Measurements from ENCODE around the gene STK10. TPM values are rescaled to one million over a fixed set of nuclear protein-coding genes. Genes with fewer than 3 reads are reported as not detected.

The STK10 gene
- total and polyA plus RNA-seq, 9 of the 15 experiments (the other 6 are each of a cell fraction or from before 2014, with no cell fraction given) = 0.30 to 6.7 (median 2.4) TPM

DNA sequence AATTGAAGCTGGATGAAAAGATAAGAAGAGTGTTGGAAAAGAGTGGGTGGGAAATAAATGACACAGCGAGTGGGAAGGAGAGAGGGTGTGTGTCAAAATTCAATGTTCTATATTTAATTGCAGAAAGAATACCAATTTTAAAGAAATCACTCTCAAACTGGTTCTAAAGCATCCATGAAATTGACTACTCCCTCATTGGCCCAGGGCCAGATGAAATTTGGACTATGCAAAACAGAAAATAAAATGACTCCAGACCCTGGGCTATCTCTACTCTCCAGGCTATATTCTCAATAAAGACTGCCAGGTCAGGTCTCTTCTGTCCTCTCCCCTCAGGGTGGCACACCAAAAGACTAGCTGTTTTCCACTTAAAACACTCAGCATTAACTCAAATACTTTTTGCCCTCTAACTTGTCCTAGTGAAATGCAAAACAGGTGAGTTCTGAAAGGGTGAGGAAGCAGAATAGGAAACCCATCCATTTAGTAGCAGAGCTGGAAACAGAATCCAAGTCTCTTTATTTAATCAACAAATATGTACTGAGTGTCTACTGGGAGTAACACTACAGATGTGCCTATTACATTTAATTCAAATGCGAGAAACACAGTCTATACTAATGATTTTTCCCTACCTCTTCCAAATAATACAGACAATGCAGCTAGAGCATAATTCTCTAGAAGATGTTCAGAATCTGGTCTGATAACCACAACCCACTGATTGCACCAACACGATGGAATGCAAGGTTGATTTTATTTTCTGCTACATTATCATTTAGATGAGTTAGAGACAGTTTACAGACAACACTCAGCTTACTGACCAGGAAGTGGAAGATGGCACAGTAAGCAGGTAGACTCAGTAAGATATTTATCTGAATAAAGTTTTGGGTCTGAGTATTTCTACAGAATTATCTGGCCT, 48.1 kb upstream of the STK10 start:
- no peaks in the 10 kb centered on the region for H4K20me1 ChIP-seq (replicated peaks; ENCODE audit: control insufficient read depth, insufficient read depth, low read length)
- no TSS peak for BruUV-seq (replicated peaks)
- no peak overlapping the region for H3K4me2 ChIP-seq (ENCODE audit: insufficient read depth, low read length)
- peaks cover 8 to 10% of the 10 kb centered on the region in 2 experiments; a peak in 3 of 5 replicates for H3K27me3 ChIP-seq (ENCODE audit: control insufficient read depth in 2 of 2, insufficient read depth in 2 of 2, low read length in 2 of 2)
- H3K4me3 ChIP-seq = no peak overlapping the region
- intact Hi-C loops (cut with micrococcal nuclease) = no loop called here
- in situ Hi-C loops (cut with MboI) = no loop called here
- H3K27ac ChIP-seq (ENCODE audit: extremely low read depth, low read depth, low read length) = no peak overlapping the region
- no peaks in the 10 kb centered on the region for H3K9me3 ChIP-seq (replicated peaks; ENCODE audit: control insufficient read depth, insufficient read depth, low read depth, low read length)
- H3K9me1 ChIP-seq (ENCODE audit: control insufficient read depth, insufficient read depth, low read length) = no peaks in the 10 kb centered on the region
- TF ChIP-seq, protein P1, sequence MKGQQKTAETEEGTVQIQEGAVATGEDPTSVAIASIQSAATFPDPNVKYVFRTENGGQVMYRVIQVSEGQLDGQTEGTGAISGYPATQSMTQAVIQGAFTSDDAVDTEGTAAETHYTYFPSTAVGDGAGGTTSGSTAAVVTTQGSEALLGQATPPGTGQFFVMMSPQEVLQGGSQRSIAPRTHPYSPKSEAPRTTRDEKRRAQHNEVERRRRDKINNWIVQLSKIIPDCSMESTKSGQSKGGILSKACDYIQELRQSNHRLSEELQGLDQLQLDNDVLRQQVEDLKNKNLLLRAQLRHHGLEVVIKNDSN (CRISPR knock-in tag; IDR thresholded peaks at IDR 0.05) = no peak
- TF ChIP-seq NFIC (IDR thresholded peaks at IDR 0.05) = peak; percentile 17; the same call in 1 of the 2 replicates
- DNase-seq (ENCODE audit: extremely low read depth in 1 of 4, low spot score in 3 of 4) (no peak), ATAC-seq (no peak), FAIRE-seq (no peak)
- H3K9ac ChIP-seq (ENCODE audit: insufficient read depth in 1 of 2, low read depth in 2 of 2, low read length in 2 of 2) = no peak overlapping the region
- no peaks in the 10 kb centered on the region for H3K4me1 ChIP-seq (replicated peaks in 1 of 2; ENCODE audit: control insufficient read depth in 2 of 2, insufficient read depth in 2 of 2, low read length in 2 of 2)
- ChIA-PET POLR2A (no interaction called here), CTCF (ENCODE audit: low intra/inter-chr PET ratio) (no interaction called here)
- no peaks in the 10 kb centered on the region for H3K36me3 ChIP-seq (ENCODE audit: control insufficient read depth, insufficient read depth, low read length)
- WGBS (ENCODE audit: insufficient coverage, low coverage, missing lambda C conversion rate) = 0% methylated on average over 3 of the region's 3 CpGs
- no peaks in the 10 kb centered on the region for H3K79me2 ChIP-seq (ENCODE audit: control insufficient read depth, insufficient read depth, low read length)
- H2AFZ ChIP-seq (ENCODE audit: low read depth, low read length) = no peak overlapping the region
